AG04449 (cell line): Measurements from ENCODE around the gene TMEM140.
A peak's percentile ranks its signal among the peaks of the same experiment; 100 is the strongest.

Experiments used
- CTCF ChIA-PET: fragments of 350-600 bp; formaldehyde crosslinking; extraction: SDS; loops from one replicate; lab custom pipeline; 2021; ENCODE audit warnings: antibody characterized with exemption; lab: Yijun Ruan, JAX
- POLR2A ChIA-PET: fragments of 400-600, 350-600 bp; formaldehyde crosslinking; extraction: SDS; loops from one replicate; lab custom pipeline; 2020; ENCODE audit warnings: antibody characterized with exemption, inconsistent platforms; lab: Yijun Ruan, JAX
- DNase-seq: peaks from one replicate; pipeline ENCODE4 v3.0.0-alpha.2; 2010; ENCODE audit warnings: low read depth, low spot score
- H3K4me3 ChIP-seq: 2 replicates; pipeline ENCODE4 v1.5.1; 2011; ENCODE audit warnings: low read depth, mild to moderate bottlenecking, control low read depth, low read length
- TF ChIP-seq, protein P1 (sequence below): IDR thresholded peaks from one replicate; pipeline ENCODE4 v1.5.1; 2011; ENCODE audit warnings: mild to moderate bottlenecking, moderate library complexity, low read length, control low read depth, inconsistent platforms; ENCODE audit not compliant: insufficient read depth; ENCODE audit errors: missing control alignments

TMEM140 gene

DNA sequence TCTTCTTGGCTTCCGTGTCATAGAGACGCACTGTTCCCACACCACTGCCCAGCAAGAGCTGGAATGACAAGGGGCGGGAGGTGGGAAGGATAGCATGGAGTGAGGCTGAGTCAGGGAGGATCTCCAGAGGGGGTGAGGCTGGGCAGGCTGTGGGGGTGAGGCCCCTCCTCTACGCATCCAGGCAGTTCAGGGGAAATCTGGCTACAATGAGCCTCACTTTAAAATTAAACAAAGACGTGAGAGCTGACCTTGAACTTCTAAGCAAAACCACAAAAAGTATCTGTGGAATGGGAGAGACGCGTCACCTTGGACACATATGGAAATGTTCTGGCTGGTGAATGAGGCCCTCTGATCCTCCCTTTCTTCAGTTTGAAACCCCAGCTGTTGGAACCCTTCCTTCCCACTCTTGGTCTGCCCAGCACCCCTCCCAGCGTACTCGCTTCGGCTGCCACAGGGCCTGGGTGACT is 45.8 kb downstream of the TMEM140 start:
- peak; percentile 89 for DNase-seq
- TF ChIP-seq, protein P1, sequence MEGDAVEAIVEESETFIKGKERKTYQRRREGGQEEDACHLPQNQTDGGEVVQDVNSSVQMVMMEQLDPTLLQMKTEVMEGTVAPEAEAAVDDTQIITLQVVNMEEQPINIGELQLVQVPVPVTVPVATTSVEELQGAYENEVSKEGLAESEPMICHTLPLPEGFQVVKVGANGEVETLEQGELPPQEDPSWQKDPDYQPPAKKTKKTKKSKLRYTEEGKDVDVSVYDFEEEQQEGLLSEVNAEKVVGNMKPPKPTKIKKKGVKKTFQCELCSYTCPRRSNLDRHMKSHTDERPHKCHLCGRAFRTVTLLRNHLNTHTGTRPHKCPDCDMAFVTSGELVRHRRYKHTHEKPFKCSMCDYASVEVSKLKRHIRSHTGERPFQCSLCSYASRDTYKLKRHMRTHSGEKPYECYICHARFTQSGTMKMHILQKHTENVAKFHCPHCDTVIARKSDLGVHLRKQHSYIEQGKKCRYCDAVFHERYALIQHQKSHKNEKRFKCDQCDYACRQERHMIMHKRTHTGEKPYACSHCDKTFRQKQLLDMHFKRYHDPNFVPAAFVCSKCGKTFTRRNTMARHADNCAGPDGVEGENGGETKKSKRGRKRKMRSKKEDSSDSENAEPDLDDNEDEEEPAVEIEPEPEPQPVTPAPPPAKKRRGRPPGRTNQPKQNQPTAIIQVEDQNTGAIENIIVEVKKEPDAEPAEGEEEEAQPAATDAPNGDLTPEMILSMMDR: no peak
- H3K4me3 ChIP-seq: peak overlapping the region; percentile 18
- POLR2A ChIA-PET: interaction anchor here (0.8 kb wide), 1 partner anchor 11 kb away, joined by 3 read pairs; no protein-coding TSS in a partner anchor
- CTCF ChIA-PET: interaction anchor here (0.6 to 1.0 kb wide), 3 partner anchors 16 to 23 kb away, joined by 3 to 7 read pairs (median 4); partner anchors contain the start of genes CYREN and WDR91

- ChIA-PET POLR2A (no interaction called here), CTCF (interaction anchor here (0.6 to 1.0 kb wide), 2 partner anchors 13 to 16 kb away, joined by 3 to 4 read pairs; partner anchors contain the start of gene WDR91)
- TF ChIP-seq, protein P1: no peak
- DNase-seq: no peak
- H3K4me3 ChIP-seq: no peak overlapping the region
These were observed 46.7 kb downstream of the TMEM140 start for GRCh38 chr7:135194494-135195095.

- H3K4me3 ChIP-seq: no peak overlapping the region
- ChIA-PET CTCF (interaction anchor here (1.0 kb wide), 1 partner anchor 13 kb away, joined by 3 read pairs; no protein-coding TSS in a partner anchor), POLR2A (no interaction called here)
- TF ChIP-seq, protein P1: no peak
- no peak for DNase-seq
These were observed 47.3 kb downstream of the TMEM140 start for GRCh38 chr7:135195156-135195555.

- H3K4me3 ChIP-seq: no peak overlapping the region
- CTCF ChIA-PET: interaction anchor here (0.9 kb wide), 1 partner anchor 10 kb away, joined by 3 read pairs; no protein-coding TSS in a partner anchor
- POLR2A ChIA-PET: interaction anchor here (0.6 kb wide), 1 partner anchor 13 kb away, joined by 5 read pairs; no protein-coding TSS in a partner anchor
- DNase-seq: no peak
- TF ChIP-seq, protein P1: no peak
These were observed 48.2 kb downstream of the TMEM140 start for GRCh38 chr7:135195968-135196629.

GRCh38 chr7:135197343-135197742 is 49.5 kb downstream of the TMEM140 start:
- TF ChIP-seq, protein P1: no peak
- POLR2A ChIA-PET: interaction anchor here (1.8 kb wide), 1 partner anchor 11 kb away, joined by 3 read pairs; no protein-coding TSS in a partner anchor

More at GRCh38 chr7:135197343-135197742, 49.5 kb downstream of the TMEM140 start:
- CTCF ChIA-PET: no interaction called here
- DNase-seq: no peak
- H3K4me3 ChIP-seq: no peak overlapping the region
